Loucy (cell line): ENCODE results near the gene INHA.

ENCODE experiments used
- H2AFZ ChIP-seq: fragments of 200-600 bp; sonication (generic); 2 replicates; pipeline ENCODE4 v1.6.0; 2016; ENCODE audit warnings: antibody characterized with exemption, mild to moderate bottlenecking, low read length, moderate library complexity
- H3F3A ChIP-seq: fragments of 200-600 bp; 2 replicates; pipeline ENCODE4 v1.6.0; 2016; ENCODE audit warnings: antibody characterized with exemption, low read depth, mild to moderate bottlenecking
- H3K27me3 ChIP-seq: fragments of 200-600 bp; sonication (generic); 2 replicates; pipeline ENCODE4 v1.6.1; 2014; ENCODE audit warnings: low read length, mild to moderate bottlenecking; ENCODE audit not compliant: insufficient read depth, poor library complexity, severe bottlenecking
- H3K36me3 ChIP-seq: fragments of 200-600 bp; sonication (generic); 2 replicates; pipeline ENCODE4 v1.6.1; 2016; ENCODE audit warnings: low read length; ENCODE audit not compliant: insufficient read depth
- H3K4me1 ChIP-seq: fragments of 200-600 bp; sonication (generic); 2 replicates; pipeline ENCODE4 v1.5.1; 2014; ENCODE audit warnings: low read length, mild to moderate bottlenecking; ENCODE audit not compliant: insufficient read depth, poor library complexity, severe bottlenecking
- H3K4me2 ChIP-seq: fragments of 200-600 bp; sonication (generic); 2 replicates; pipeline ENCODE4 v1.6.0; 2014; ENCODE audit warnings: antibody characterized with exemption, low read length, low read depth, mild to moderate bottlenecking; ENCODE audit not compliant: poor library complexity, severe bottlenecking
- H3K4me3 ChIP-seq: fragments of 200-600 bp; sonication (generic); 2 replicates; pipeline ENCODE4 v1.5.1; 2014; ENCODE audit warnings: low read length, mild to moderate bottlenecking, mixed read lengths; ENCODE audit not compliant: poor library complexity, severe bottlenecking
- H3K79me2 ChIP-seq: fragments of 200-600 bp; sonication (generic); 2 replicates; pipeline ENCODE4 v1.6.1; 2014; ENCODE audit warnings: low read length; ENCODE audit not compliant: insufficient read depth
- H3K9ac ChIP-seq: fragments of 200-600 bp; sonication (generic); 2 replicates; pipeline ENCODE4 v1.6.0; 2014; ENCODE audit warnings: mild to moderate bottlenecking, low read depth, low read length, moderate library complexity; ENCODE audit not compliant: poor library complexity, severe bottlenecking
- H3K9me2 ChIP-seq: fragments of 200-600 bp; sonication (generic); replicated peaks from 2 replicates; pipeline ENCODE4 v1.6.1; 2016; ENCODE audit warnings: low read depth, low read length, mixed read lengths
- H3K9me3 ChIP-seq: fragments of 200-600 bp; sonication (generic); 2 replicates; pipeline ENCODE4 v1.6.1; 2014; ENCODE audit warnings: mild to moderate bottlenecking, antibody characterized with exemption, low read length, low read depth; ENCODE audit not compliant: insufficient read depth
- H4K20me1 ChIP-seq: fragments of 200-600 bp; sonication (generic); 2 replicates; pipeline ENCODE4 v1.6.0; 2014; ENCODE audit warnings: antibody characterized with exemption, low read length, mild to moderate bottlenecking; ENCODE audit not compliant: insufficient read depth, poor library complexity, severe bottlenecking
- EZH2phosphoT487 ChIP-seq: fragments of 200-600 bp; IDR thresholded peaks from 2 replicates; pipeline ENCODE4 v1.6.1; 2018; ENCODE audit warnings: antibody characterized with exemption, mild to moderate bottlenecking, moderate library complexity, borderline replicate concordance
- TF ChIP-seq, protein P1 (sequence below): fragments of 200-600 bp; sonication (generic); conservative IDR thresholded peaks from 2 replicates; pipeline ENCODE4 v1.5.1; 2014; ENCODE audit warnings: mild to moderate bottlenecking, antibody characterized with exemption, low read length

INHA gene

DNA sequence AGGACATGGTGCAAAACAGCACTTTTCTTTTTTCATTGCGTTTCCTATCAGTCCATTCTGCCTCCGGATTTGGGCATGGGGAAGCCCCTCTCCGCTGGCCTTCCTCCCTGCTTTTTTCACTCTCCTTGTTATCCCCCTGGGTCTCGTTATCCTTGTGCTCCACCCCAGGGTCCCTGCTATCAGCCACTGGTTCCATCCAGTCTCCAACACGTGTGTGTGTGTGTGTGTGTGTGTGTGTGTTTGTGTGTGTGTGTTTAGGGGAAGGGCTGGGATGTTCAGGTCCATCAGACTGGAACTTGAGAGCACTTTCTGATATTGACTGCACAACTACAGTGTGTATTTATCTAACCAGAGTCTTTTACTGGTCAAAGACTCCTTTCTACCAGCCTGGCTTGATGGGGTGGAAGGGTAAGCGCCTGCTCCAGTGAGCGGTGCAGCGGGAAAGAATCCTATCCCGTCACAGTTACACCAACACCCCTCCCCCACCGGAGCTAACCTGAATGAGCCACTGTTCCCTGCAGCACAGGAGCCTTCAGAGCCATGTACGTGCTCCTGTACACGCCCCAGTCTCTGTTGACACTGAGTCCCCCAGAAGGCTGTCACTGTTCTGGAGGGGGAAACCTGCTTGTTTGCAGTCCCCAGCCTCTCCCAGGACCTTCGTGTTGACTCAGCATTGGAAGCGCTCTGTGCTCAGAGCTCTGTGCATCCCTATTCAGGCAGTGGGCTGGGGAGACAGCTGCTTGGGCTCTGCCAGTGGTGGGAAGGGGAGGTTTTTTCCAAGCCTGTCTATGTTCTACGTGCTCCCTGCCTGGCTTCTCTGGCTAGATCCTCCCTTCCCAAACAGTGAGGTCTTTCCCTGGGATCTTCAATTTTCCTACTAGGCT, 4.6 kb downstream of the INHA start:
- Histone ChIP-seq H2AFZ (no peak overlapping the region), H3K36me3 (no peaks in the 10 kb centered on the region), H3K4me2 (no peak overlapping the region), H3K4me1 (peaks cover 3% of the 10 kb centered on the region), H3K9ac (no peak overlapping the region), H3K9me3 (no peaks in the 10 kb centered on the region), H3K27me3 (no peaks in the 10 kb centered on the region), H3K9me2 (no peaks in the 10 kb centered on the region), H4K20me1 (no peaks in the 10 kb centered on the region), H3K79me2 (no peaks in the 10 kb centered on the region), H3F3A (no peaks in the 10 kb centered on the region), H3K4me3 (no peak overlapping the region)
- TF ChIP-seq EZH2phosphoT487 = no peak
- TF ChIP-seq, protein P1, sequence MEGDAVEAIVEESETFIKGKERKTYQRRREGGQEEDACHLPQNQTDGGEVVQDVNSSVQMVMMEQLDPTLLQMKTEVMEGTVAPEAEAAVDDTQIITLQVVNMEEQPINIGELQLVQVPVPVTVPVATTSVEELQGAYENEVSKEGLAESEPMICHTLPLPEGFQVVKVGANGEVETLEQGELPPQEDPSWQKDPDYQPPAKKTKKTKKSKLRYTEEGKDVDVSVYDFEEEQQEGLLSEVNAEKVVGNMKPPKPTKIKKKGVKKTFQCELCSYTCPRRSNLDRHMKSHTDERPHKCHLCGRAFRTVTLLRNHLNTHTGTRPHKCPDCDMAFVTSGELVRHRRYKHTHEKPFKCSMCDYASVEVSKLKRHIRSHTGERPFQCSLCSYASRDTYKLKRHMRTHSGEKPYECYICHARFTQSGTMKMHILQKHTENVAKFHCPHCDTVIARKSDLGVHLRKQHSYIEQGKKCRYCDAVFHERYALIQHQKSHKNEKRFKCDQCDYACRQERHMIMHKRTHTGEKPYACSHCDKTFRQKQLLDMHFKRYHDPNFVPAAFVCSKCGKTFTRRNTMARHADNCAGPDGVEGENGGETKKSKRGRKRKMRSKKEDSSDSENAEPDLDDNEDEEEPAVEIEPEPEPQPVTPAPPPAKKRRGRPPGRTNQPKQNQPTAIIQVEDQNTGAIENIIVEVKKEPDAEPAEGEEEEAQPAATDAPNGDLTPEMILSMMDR = no peak

DNA sequence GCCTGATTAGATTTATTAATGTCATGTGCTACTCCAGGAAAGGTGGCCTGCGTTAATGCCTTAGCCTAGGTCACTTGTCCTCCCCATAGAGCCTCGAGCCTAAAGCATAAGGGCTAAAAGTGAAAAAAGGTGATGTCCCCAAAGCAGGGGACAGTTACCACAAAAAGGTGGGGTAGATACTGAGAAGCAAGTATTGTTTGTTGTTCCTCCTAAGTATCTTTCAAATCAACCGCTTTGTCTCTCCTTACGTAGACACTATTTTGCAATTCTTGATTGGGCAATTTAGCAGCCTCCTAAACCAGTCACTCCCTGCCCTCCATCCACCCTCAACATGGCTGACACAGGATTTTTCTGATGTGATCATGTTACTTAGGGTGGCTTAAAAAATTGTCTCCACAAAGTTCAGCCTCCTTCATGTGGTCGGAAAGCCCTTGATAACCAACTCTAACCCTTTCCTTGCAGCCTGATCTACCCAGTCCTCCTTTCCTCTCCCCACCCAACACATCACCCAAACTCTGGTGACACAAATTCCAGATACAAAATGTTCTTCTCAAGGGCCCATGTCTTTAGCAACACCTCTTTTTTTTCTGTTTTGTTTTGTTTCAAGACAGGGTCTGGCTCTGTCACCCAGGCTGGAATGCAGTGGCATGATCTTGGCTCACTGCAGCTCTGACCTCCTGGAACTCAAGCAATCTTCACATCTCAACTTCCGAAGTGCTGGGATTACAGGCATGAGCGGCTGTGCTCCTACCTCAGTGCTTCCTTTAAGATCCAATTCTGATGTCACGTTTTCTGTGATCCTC, 6.9 kb downstream of the INHA start:
- Histone ChIP-seq H3K4me2 (no peak overlapping the region), H3K4me3 (no peak overlapping the region), H3K9me3 (no peaks in the 10 kb centered on the region), H3K4me1 (no peaks in the 10 kb centered on the region), H3F3A (no peaks in the 10 kb centered on the region), H4K20me1 (no peaks in the 10 kb centered on the region), H3K9me2 (no peaks in the 10 kb centered on the region), H2AFZ (no peak overlapping the region), H3K79me2 (no peaks in the 10 kb centered on the region), H3K27me3 (no peaks in the 10 kb centered on the region), H3K9ac (no peak overlapping the region), H3K36me3 (no peaks in the 10 kb centered on the region)
- TF ChIP-seq, protein P1 = no peak
- no peak for TF ChIP-seq EZH2phosphoT487

DNA sequence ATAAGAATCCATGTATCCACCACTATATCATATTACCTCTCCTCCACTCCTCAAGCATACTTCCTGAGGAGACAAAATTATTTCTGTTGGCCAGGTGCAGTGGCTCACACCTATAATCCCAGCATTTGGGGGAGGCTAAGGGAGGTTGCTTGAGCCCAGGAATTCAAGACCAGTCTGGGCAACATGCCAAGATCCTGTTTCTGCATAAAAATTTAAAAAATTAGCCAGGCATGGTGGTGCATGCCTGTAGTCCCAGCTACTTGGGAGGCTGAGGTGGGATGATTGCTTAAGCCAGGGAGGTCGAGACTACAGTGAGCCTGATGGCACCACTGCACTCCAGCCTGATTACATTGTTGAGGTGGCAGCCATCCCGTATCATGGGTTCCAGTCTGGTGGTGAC, 9.2 kb downstream of the INHA start:
- H3K9ac ChIP-seq = no peak overlapping the region
- TF ChIP-seq EZH2phosphoT487 = no peak
- TF ChIP-seq, protein P1 = no peak
- no peaks in the 10 kb centered on the region for H3K4me1 ChIP-seq
- no peaks in the 10 kb centered on the region for H3K9me3 ChIP-seq
- H3K27me3 ChIP-seq = no peaks in the 10 kb centered on the region
- no peaks in the 10 kb centered on the region for H3K79me2 ChIP-seq
- no peak overlapping the region for H2AFZ ChIP-seq
- no peaks in the 10 kb centered on the region for H4K20me1 ChIP-seq
- H3K4me2 ChIP-seq = no peak overlapping the region
- H3K9me2 ChIP-seq = no peaks in the 10 kb centered on the region
- H3K4me3 ChIP-seq = no peak overlapping the region
- H3K36me3 ChIP-seq = no peaks in the 10 kb centered on the region
- H3F3A ChIP-seq = no peaks in the 10 kb centered on the region
